ENCODE measurements around the gene ARHGEF1.

Gene ARHGEF1

GRCh38 chr19:41926028-41926762 is 43.2 kb downstream of the ARHGEF1 start:
- peak; percentile 100 for TF ChIP-seq ZEB2 (tag by site-specific recombination; IDR thresholded peaks at IDR 0.05)
- TF ChIP-seq ZNF549 (tag by site-specific recombination; IDR thresholded peaks at IDR 0.05), result no peak
- no peak for TF ChIP-seq ZNF366 (tag by site-specific recombination; conservative IDR thresholded peaks at IDR 0.05)
- TF ChIP-seq KLF8 (tag by site-specific recombination; IDR thresholded peaks at IDR 0.05), result no peak
- TF ChIP-seq ZNF239 (tag by site-specific recombination; IDR thresholded peaks at IDR 0.05), result no peak
- TF ChIP-seq KLF17 (tag by site-specific recombination; IDR thresholded peaks at IDR 0.05), result 0 out of 2 replicates have a peak, but pooled peaks have one; percentile 17
- TF ChIP-seq ZNF121 (tag by site-specific recombination; IDR thresholded peaks at IDR 0.05), result no peak
- TF ChIP-seq ZNF248 (tag by site-specific recombination; IDR thresholded peaks at IDR 0.05), result no peak
- TF ChIP-seq SP2 (tag by site-specific recombination; IDR thresholded peaks at IDR 0.05), result no peak
- no peak for TF ChIP-seq ZNF24 (tag by site-specific recombination; IDR thresholded peaks at IDR 0.05)
- no peaks in the 10 kb centered on the region for H3K9me3 ChIP-seq (ENCODE audit: control insufficient read depth, insufficient read depth, low read depth, low read length)
- H3K27ac ChIP-seq (ENCODE audit: extremely low read depth, low read depth, low read length), result no peak overlapping the region
- ChIA-PET CTCF (no interaction called here), POLR2A (interaction anchor here (1.2 kb wide), 1 partner anchor 40 kb away, joined by 3 read pairs; no protein-coding TSS in a partner anchor)
- H3K4me3 ChIP-seq (ENCODE audit: low read depth, low read length), result no peak overlapping the region
- no peaks in the 10 kb centered on the region for H3K36me3 ChIP-seq (ENCODE audit: control insufficient read depth in 2 of 2, insufficient read depth in 1 of 2, low read length in 2 of 2)
- H3K4me1 ChIP-seq (ENCODE audit: control insufficient read depth, insufficient read depth, low read length), result peaks cover 4% of the 10 kb centered on the region

- TF ChIP-seq ZNF501 (tag by site-specific recombination; IDR thresholded peaks at IDR 0.05) (no peak), BCL11B (tag by site-specific recombination; IDR thresholded peaks at IDR 0.05; ENCODE audit: low read depth) (peak; percentile 13; the same call in 1 of the 2 replicates), ZBTB17 (tag by site-specific recombination; IDR thresholded peaks at IDR 0.05) (peak; percentile 56), ZNF596 (tag by site-specific recombination; IDR thresholded peaks at IDR 0.05) (peak; percentile 81), ZBTB20 (tag by site-specific recombination; IDR thresholded peaks at IDR 0.05) (peak; percentile 35; the same call in 1 of the 2 replicates), ZNF18 (tag by site-specific recombination; IDR thresholded peaks at IDR 0.05) (no peak), KLF8 (tag by site-specific recombination; IDR thresholded peaks at IDR 0.05) (0 out of 2 replicates have a peak, but pooled peaks have one; percentile 20), ZFP3 (tag by site-specific recombination; IDR thresholded peaks at IDR 0.05; ENCODE audit: low read depth) (no peak), MZF1 (tag by site-specific recombination; IDR thresholded peaks at IDR 0.05; ENCODE audit: borderline replicate concordance) (no peak), ZNF366 (tag by site-specific recombination; conservative IDR thresholded peaks at IDR 0.05) (peak; percentile 79)
- Histone ChIP-seq H3K36me3 (ENCODE audit: control insufficient read depth in 2 of 2, insufficient read depth in 1 of 2, low read length in 2 of 2) (no peaks in the 10 kb centered on the region), H3K4me3 (ENCODE audit: low read depth, low read length) (no peak overlapping the region), H3K27ac (ENCODE audit: extremely low read depth, low read depth, low read length) (no peak overlapping the region), H3K9me3 (ENCODE audit: control insufficient read depth, insufficient read depth, low read depth, low read length) (no peaks in the 10 kb centered on the region), H3K4me1 (ENCODE audit: control insufficient read depth, insufficient read depth, low read length) (peaks cover 4% of the 10 kb centered on the region)
- ChIA-PET CTCF (interaction anchor here (1.5 kb wide), 1 partner anchor 24 kb away, joined by 4 read pairs; no protein-coding TSS in a partner anchor), POLR2A (interaction anchor here (0.5 kb wide), 1 partner anchor 61 kb away, joined by 3 read pairs; no protein-coding TSS in a partner anchor)
These were observed 43.9 kb downstream of the ARHGEF1 start for GRCh38 chr19:41926763-41927496.
